Astrocyte of the spinal cord (primary cell): ENCODE results near the gene RPL35A.
"Not testable (repeated sequence)": the region's sequence is repeated elsewhere in the genome, so short reads cannot be mapped to it uniquely, and the experiment has no call there.

Experiments
- DNase-seq: peaks from one replicate; pipeline ENCODE4 v3.0.0; 2011; ENCODE audit warnings: low read depth, low spot score
- H3K4me3 ChIP-seq: 2 replicates; pipeline ENCODE4 v1.5.1; 2011; ENCODE audit warnings: low read depth, mild to moderate bottlenecking, low read length, moderate library complexity
- in situ Hi-C: cut with HindIII; loops from 2 replicates; pipeline ENCODE4 v1.10.0; 2017; ENCODE audit warnings: low sequenced_read_pairs
- TF ChIP-seq, protein P1 (sequence below): IDR thresholded peaks from 2 replicates; pipeline ENCODE4 v1.5.1; 2012; ENCODE audit warnings: low read depth, mild to moderate bottlenecking, low read length, inconsistent platforms

The RPL35A gene

GRCh38 chr3:197953325-197953724 lies 3.3 kb downstream of the RPL35A start:
- in situ Hi-C loops, result no loop called here
- no peak overlapping the region for H3K4me3 ChIP-seq
- TF ChIP-seq, protein P1, sequence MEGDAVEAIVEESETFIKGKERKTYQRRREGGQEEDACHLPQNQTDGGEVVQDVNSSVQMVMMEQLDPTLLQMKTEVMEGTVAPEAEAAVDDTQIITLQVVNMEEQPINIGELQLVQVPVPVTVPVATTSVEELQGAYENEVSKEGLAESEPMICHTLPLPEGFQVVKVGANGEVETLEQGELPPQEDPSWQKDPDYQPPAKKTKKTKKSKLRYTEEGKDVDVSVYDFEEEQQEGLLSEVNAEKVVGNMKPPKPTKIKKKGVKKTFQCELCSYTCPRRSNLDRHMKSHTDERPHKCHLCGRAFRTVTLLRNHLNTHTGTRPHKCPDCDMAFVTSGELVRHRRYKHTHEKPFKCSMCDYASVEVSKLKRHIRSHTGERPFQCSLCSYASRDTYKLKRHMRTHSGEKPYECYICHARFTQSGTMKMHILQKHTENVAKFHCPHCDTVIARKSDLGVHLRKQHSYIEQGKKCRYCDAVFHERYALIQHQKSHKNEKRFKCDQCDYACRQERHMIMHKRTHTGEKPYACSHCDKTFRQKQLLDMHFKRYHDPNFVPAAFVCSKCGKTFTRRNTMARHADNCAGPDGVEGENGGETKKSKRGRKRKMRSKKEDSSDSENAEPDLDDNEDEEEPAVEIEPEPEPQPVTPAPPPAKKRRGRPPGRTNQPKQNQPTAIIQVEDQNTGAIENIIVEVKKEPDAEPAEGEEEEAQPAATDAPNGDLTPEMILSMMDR, result no peak
- no peak for DNase-seq

GRCh38 chr3:197953881-197954280 lies 3.9 kb downstream of the RPL35A start:
- H3K4me3 ChIP-seq, result no peak overlapping the region
- TF ChIP-seq, protein P1, result no peak
- DNase-seq, result peak; percentile 78
- in situ Hi-C loops, result no loop called here

- in situ Hi-C loops, result no loop called here
- TF ChIP-seq, protein P1, result no peak
- no peak overlapping the region for H3K4me3 ChIP-seq
- DNase-seq, result no peak
Measured at GRCh38 chr3:197955892-197956477, 6.0 kb downstream of the RPL35A start.

- no peak overlapping the region for H3K4me3 ChIP-seq
- in situ Hi-C loops, result no loop called here
- DNase-seq, result no peak
- TF ChIP-seq, protein P1, result no peak
Measured at GRCh38 chr3:197956626-197956988, 6.6 kb downstream of the RPL35A start.

DNA sequence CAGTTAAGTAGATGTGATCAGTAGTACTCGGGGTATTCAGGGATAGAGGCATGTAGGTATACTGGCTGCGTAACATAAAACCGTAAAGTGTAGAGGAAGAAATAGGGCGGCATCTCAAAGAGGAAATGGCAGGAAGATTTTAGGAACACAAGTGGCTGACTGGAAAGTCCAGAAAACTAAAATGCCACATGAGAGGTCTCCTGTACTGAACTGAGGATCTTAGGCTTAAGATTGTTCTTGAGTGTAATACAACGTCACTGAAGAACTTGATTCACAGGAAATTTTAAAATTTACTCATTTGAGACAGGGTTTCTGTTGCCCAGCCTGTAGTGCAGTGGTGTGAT lies 7.8 kb downstream of the RPL35A start:
- in situ Hi-C loops, result no loop called here
- TF ChIP-seq, protein P1, result no peak
- DNase-seq, result no peak
- H3K4me3 ChIP-seq, result no peak overlapping the region

GRCh38 chr3:197958346-197958745 lies 8.4 kb downstream of the RPL35A start:
- TF ChIP-seq, protein P1, result no peak
- in situ Hi-C loops, result no loop called here
- DNase-seq, result no peak
- no peak overlapping the region for H3K4me3 ChIP-seq

DNA sequence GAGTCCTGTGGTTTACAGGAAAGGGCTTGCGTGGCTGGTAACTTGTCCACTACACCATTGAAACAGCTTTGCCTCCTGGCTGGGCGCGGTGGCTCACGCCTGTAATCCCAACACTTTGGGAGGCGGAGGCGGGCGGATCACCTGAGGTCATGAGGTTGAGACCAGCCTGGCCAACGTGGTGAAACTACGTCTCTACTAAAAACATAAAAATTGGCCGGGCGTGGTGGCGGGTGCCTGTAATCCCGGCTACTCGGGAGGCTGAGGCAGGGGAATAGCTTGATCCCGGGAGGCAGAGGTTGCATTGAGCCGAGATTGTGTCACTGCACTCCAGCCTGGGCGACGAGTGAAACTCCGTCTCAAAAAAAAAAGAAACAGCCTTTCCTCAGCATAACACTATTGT lies 8.9 kb downstream of the RPL35A start:
- in situ Hi-C loops, DNase-seq, H3K4me3 ChIP-seq: not testable (repeated sequence)
